ENCODE results near the gene CSTPP1. TPM values are rescaled to one million over a fixed set of nuclear protein-coding genes. Genes with fewer than 3 reads are reported as not detected.

CSTPP1 gene
- 26.0 TPM for polyA plus RNA-seq (2012; ENCODE audit: insufficient read length, low read depth)

DNA sequence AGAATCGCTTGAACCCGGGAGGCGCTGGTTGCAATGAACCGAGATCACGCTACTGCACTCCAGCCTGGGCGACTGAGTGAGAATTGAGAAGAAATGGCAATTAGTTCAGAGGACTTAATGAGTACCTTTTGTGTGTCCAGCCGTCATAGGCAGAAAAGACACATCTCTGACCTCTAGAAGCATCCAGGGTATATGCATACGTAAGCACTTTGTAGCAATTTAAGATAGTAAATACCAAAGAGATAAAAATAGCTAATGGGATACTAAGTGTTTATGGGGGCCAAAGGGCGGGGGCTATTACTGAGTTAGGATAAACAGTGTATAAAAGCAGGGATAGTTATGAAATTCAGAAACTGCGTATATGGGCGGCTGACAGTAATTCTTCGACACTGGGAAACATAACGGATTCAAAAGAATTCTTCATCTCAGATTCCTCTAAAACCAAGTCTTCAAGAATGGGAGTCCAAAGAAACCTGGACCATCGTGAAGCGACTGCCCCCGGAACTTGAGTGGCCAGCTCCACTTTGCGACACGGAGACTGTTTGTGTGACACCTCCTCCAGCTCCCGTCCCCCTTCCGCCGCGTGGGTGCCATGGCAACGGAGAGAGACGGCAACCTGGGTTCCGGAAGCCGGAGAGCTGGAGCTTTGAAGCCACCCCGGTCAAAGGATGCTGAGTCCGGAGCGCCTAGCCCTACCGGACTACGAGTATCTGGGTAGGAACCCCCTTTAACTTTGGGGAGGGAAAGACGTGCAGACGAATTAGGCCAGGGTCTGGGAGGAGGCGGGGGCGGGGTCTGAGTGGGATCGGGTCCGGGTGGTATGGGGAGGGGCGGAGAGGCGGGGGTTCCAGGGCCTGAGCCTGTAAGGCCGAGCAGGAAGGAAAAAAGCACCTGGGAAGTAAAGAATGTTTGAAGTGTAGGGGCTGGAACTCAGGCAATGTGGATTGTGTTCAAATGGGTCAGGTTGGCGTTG is at the start of gene CSTPP1:
TSS of gene CSTPP1 (plus strand) at position 624 of the 973 bp plus-strand sequence. CDS start at position 669, 45 bp downstream.
- peak; percentile 78 for TF ChIP-seq SIN3A (IDR thresholded peaks at IDR 0.05; ENCODE audit: borderline replicate concordance, insufficient read depth, low read length)
- TF ChIP-seq FOXP2 (optimal IDR thresholded peaks at IDR 0.05; ENCODE audit: borderline replicate concordance, extremely low read depth, extremely low read length, insufficient read depth), result peak; percentile 70
- TF ChIP-seq TAF1 (IDR thresholded peaks at IDR 0.05; ENCODE audit: borderline replicate concordance, insufficient read depth, low read length), result peak; percentile 76; the same call in 1 of the 2 replicates
- peak; percentile 44 for TF ChIP-seq POLR2AphosphoS5 (IDR thresholded peaks at IDR 0.05; ENCODE audit: low read depth, low read length)
- TF ChIP-seq REST (IDR thresholded peaks at IDR 0.05; ENCODE audit: insufficient read depth in 1 of 2, low read depth in 2 of 2, low read length in 2 of 2), result peak in 1 of 2 experiments; percentile 43; a peak in 1 of 4 replicates

- TF ChIP-seq TAF1 (IDR thresholded peaks at IDR 0.05; ENCODE audit: borderline replicate concordance, insufficient read depth, low read length), result no peak
- TF ChIP-seq SIN3A (IDR thresholded peaks at IDR 0.05; ENCODE audit: borderline replicate concordance, insufficient read depth, low read length), result no peak
Observed at GRCh38 chr11:46888636-46889035, 47.9 kb upstream of the CSTPP1 start.

- TF ChIP-seq SIN3A (IDR thresholded peaks at IDR 0.05; ENCODE audit: borderline replicate concordance, insufficient read depth, low read length) (no peak), TAF1 (IDR thresholded peaks at IDR 0.05; ENCODE audit: borderline replicate concordance, insufficient read depth, low read length) (no peak), POLR2AphosphoS5 (IDR thresholded peaks at IDR 0.05; ENCODE audit: low read depth, low read length) (no peak), FOXP2 (optimal IDR thresholded peaks at IDR 0.05; ENCODE audit: borderline replicate concordance, extremely low read depth, extremely low read length, insufficient read depth) (no peak), REST (IDR thresholded peaks at IDR 0.05; ENCODE audit: insufficient read depth in 1 of 2, low read depth in 2 of 2, low read length in 2 of 2) (no peak)
Observed at GRCh38 chr11:46889251-46889650, 47.3 kb upstream of the CSTPP1 start.

DNA sequence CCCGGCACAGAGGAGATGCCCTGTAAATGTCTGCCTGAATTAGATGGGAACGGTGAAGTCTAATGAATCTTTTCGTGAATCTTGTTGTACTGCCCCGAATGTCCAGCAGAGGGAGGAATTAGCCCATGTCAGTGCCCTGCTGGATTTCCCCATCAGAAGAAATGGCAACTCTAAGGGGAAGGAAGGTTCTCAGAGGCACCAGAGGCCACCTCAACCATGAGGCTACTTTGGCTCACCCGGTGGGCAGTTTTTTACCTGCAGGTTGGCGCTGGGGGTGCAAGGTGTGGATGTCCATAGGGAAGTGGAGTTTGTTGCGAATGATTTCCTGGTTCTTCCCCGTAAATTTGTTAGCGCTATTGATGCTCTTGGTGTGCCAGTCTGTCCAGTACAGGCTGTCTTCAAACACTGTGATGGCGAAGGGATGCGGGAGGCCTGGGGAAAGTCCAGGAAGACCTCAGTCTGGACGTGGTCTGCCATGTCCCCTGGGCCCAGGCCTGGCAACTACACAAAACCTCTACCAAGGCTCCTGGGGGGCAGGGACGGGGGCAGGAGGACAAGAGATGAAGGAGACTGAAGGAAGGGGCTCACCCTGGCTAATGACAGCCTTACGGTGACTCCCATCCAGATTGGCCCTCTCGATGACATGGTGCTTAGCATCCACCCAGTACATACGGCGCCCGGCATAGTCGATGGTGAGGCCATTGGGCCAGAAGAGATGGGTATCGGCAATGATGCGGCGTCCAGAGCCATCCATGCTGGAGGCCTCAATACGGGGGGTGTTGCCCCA is 46.7 kb upstream of the CSTPP1 start:
- TF ChIP-seq SIN3A (IDR thresholded peaks at IDR 0.05; ENCODE audit: borderline replicate concordance, insufficient read depth, low read length) (no peak), REST (IDR thresholded peaks at IDR 0.05; ENCODE audit: insufficient read depth in 1 of 2, low read depth in 2 of 2, low read length in 2 of 2) (no peak), FOXP2 (optimal IDR thresholded peaks at IDR 0.05; ENCODE audit: borderline replicate concordance, extremely low read depth, extremely low read length, insufficient read depth) (no peak), TAF1 (IDR thresholded peaks at IDR 0.05; ENCODE audit: borderline replicate concordance, insufficient read depth, low read length) (no peak), POLR2AphosphoS5 (IDR thresholded peaks at IDR 0.05; ENCODE audit: low read depth, low read length) (no peak)

DNA sequence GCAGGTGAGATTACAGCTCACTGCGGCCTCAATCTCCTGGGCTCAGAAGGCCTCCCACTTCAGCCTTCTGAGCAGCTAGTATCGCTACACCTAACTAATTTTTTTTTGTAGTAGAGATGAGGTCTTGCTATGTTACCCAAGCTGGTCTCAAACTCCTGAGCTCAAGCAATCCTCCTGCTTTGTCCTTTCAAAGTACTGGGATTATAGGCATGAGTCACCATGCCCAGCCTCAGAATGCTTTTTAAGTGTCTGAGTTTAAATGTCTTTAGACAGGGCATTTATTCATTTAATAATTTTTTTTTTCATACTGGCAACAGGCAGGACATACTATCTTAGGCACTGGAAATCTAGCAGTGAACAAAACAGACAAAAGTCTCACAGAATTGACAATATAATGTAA is 45.9 kb upstream of the CSTPP1 start:
- TF ChIP-seq FOXP2 (optimal IDR thresholded peaks at IDR 0.05; ENCODE audit: borderline replicate concordance, extremely low read depth, extremely low read length, insufficient read depth) (no peak), SIN3A (IDR thresholded peaks at IDR 0.05; ENCODE audit: borderline replicate concordance, insufficient read depth, low read length) (no peak), POLR2AphosphoS5 (IDR thresholded peaks at IDR 0.05; ENCODE audit: low read depth, low read length) (no peak), TAF1 (IDR thresholded peaks at IDR 0.05; ENCODE audit: borderline replicate concordance, insufficient read depth, low read length) (no peak), REST (IDR thresholded peaks at IDR 0.05; ENCODE audit: insufficient read depth in 1 of 2, low read depth in 2 of 2, low read length in 2 of 2) (no peak)

Measured in PFSK-1 (cell line).